ENCODE results near the gene STAT5B. TPM values are rescaled to one million over a fixed set of nuclear protein-coding genes. Genes with fewer than 3 reads are reported as not detected.

Gene STAT5B
- total and polyA plus RNA-seq, 2 of the 13 experiments (the other 11 are each of a cell fraction or from before 2014, with no cell fraction given) = 21.0 to 42.8 TPM

DNA sequence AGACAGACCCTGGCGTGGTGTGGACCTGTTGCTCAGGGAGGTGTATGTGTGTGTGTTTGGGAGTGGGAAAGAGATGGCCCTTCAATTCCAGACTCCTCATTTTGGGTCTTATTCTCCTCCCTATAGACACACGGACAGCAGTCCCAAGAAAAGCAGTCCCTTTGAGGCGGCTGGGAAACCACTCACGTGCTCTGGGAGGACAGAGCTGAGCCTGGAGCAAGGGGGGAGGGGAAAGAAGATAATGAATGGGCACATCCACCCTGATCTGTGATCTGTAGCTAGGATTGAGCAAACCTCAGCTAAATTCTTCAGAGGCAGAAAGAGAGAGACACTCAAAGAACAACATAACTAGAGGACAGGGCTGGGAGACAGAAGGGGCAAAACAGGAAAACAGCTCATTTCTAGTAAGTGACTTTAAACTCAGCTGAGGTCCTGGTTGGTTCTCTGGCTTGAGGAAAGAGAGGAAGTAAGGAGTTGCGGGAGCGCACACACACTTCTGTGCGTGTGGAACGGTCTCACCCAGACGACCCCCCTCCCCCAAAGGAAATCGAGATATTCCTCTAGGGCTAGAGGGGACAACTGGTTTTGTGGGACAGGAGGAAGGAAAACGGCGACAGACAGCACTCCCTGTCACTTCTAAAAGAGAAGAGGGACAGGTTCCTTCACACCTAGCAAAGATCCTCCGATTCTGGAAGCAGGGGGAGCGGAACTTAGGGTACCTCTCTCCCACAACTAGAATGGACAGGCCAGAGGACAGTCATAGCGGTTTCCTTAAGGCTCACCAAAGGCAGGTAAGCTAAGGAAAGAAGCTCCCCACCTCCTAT lies 122.1 kb downstream of the STAT5B start (continued):
- TF ChIP-seq, protein P1, sequence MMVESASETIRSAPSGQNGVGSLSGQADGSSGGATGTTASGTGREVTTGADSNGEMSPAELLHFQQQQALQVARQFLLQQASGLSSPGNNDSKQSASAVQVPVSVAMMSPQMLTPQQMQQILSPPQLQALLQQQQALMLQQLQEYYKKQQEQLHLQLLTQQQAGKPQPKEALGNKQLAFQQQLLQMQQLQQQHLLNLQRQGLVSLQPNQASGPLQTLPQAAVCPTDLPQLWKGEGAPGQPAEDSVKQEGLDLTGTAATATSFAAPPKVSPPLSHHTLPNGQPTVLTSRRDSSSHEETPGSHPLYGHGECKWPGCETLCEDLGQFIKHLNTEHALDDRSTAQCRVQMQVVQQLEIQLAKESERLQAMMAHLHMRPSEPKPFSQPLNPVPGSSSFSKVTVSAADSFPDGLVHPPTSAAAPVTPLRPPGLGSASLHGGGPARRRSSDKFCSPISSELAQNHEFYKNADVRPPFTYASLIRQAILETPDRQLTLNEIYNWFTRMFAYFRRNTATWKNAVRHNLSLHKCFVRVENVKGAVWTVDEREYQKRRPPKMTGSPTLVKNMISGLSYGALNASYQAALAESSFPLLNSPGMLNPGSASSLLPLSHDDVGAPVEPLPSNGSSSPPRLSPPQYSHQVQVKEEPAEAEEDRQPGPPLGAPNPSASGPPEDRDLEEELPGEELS (CRISPR knock-in tag; IDR thresholded peaks at IDR 0.05) = 0 out of 2 replicates have a peak, but pooled peaks have one; percentile 14
- TF ChIP-seq SIX4 (CRISPR knock-in tag; IDR thresholded peaks at IDR 0.05) (0 out of 2 replicates have a peak, but pooled peaks have one; percentile 10), ZNF205 (CRISPR knock-in tag; IDR thresholded peaks at IDR 0.05) (0 out of 2 replicates have a peak, but pooled peaks have one; percentile 73), ZBTB20 (CRISPR knock-in tag; IDR thresholded peaks at IDR 0.05; ENCODE audit: borderline replicate concordance, low read depth) (no peak), ZNF747 (CRISPR knock-in tag; IDR thresholded peaks at IDR 0.05; ENCODE audit: borderline replicate concordance) (no peak), ZNF44 (CRISPR knock-in tag; IDR thresholded peaks at IDR 0.05) (0 out of 2 replicates have a peak, but pooled peaks have one; percentile 45), SAP130 (CRISPR knock-in tag; IDR thresholded peaks at IDR 0.05; ENCODE audit: low read depth) (peak; percentile 50), BHLHE40 (IDR thresholded peaks at IDR 0.05; ENCODE audit: low read length) (peak; percentile 89), MAFF (IDR thresholded peaks at IDR 0.05; ENCODE audit: low read depth, low read length) (peak; percentile 38; the same call in 1 of the 2 replicates), MXD4 (CRISPR knock-in tag; IDR thresholded peaks at IDR 0.05) (peak; percentile 82; the same call in 1 of the 2 replicates), SALL1 (CRISPR knock-in tag; IDR thresholded peaks at IDR 0.05) (no peak), GABPA (IDR thresholded peaks at IDR 0.05; ENCODE audit: low read depth, low read length) (no peak), GABPA (CRISPR knock-in tag; IDR thresholded peaks at IDR 0.05; ENCODE audit: low read depth) (peak; percentile 19), GATAD1 (CRISPR knock-in tag; IDR thresholded peaks at IDR 0.05) (peak; percentile 32; the same call in 1 of the 2 replicates), ZNF605 (CRISPR knock-in tag; IDR thresholded peaks at IDR 0.05) (no peak), ZNF296 (CRISPR knock-in tag; conservative IDR thresholded peaks at IDR 0.05) (no peak), NFYB (CRISPR knock-in tag; IDR thresholded peaks at IDR 0.05) (no peak), SP4 (CRISPR knock-in tag; IDR thresholded peaks at IDR 0.05) (0 out of 2 replicates have a peak, but pooled peaks have one; percentile 35), ZNF720 (CRISPR knock-in tag; IDR thresholded peaks at IDR 0.05) (0 out of 2 replicates have a peak, but pooled peaks have one; percentile 6)
- TF ChIP-seq, protein P2, sequence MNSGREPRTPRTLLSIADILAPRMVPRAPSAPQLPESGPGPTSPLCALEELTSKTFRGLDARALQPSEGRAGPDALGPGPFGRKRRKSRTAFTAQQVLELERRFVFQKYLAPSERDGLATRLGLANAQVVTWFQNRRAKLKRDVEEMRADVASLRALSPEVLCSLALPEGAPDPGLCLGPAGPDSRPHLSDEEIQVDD (CRISPR knock-in tag; IDR thresholded peaks at IDR 0.05; ENCODE audit: borderline replicate concordance) = no peak
- TF ChIP-seq, protein P3, sequence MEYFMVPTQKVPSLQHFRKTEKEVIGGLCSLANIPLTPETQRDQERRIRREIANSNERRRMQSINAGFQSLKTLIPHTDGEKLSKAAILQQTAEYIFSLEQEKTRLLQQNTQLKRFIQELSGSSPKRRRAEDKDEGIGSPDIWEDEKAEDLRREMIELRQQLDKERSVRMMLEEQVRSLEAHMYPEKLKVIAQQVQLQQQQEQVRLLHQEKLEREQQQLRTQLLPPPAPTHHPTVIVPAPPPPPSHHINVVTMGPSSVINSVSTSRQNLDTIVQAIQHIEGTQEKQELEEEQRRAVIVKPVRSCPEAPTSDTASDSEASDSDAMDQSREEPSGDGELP (IDR thresholded peaks at IDR 0.05; ENCODE audit: borderline replicate concordance, low read depth) = no peak
- TF ChIP-seq, protein P4, sequence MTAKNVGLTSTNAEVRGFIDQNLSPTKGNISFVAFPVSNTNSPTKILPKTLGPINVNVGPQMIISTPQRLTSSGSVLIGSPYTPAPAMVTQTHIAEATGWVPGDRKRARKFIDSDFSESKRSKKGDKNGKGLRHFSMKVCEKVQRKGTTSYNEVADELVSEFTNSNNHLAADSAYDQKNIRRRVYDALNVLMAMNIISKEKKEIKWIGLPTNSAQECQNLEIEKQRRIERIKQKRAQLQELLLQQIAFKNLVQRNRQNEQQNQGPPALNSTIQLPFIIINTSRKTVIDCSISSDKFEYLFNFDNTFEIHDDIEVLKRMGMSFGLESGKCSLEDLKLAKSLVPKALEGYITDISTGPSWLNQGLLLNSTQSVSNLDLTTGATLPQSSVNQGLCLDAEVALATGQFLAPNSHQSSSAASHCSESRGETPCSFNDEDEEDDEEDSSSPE (CRISPR knock-in tag; IDR thresholded peaks at IDR 0.05) = peak; percentile 20; the same call in 1 of the 2 replicates
- TF ChIP-seq, protein P5, sequence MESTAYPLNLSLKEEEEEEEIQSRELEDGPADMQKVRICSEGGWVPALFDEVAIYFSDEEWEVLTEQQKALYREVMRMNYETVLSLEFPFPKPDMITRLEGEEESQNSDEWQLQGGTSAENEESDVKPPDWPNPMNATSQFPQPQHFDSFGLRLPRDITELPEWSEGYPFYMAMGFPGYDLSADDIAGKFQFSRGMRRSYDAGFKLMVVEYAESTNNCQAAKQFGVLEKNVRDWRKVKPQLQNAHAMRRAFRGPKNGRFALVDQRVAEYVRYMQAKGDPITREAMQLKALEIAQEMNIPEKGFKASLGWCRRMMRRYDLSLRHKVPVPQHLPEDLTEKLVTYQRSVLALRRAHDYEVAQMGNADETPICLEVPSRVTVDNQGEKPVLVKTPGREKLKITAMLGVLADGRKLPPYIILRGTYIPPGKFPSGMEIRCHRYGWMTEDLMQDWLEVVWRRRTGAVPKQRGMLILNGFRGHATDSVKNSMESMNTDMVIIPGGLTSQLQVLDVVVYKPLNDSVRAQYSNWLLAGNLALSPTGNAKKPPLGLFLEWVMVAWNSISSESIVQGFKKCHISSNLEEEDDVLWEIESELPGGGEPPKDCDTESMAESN (CRISPR knock-in tag; conservative IDR thresholded peaks at IDR 0.05) = 0 out of 2 replicates have a peak, but pooled peaks have one; percentile 35
